ENCODE data around the gene SIAH3. TPM values are rescaled to one million over a fixed set of nuclear protein-coding genes. Genes with fewer than 3 reads are reported as not detected.

SIAH3 gene
- total RNA-seq, 1 experiment from 2014 or later = not detected

- no CpG with 5 or more reads among the region's 2 CpGs for WGBS (ENCODE audit: extremely low coverage, insufficient read length, low lambda C conversion rate)
- no peak overlapping the region for H2BK15ac ChIP-seq (ENCODE audit: low read depth, low read length)
- H2AK5ac ChIP-seq (ENCODE audit: insufficient read length, low read length) = no peak overlapping the region
Observed at GRCh38 chr13:45865414-45865813, 13.9 kb upstream of the SIAH3 start.

More at GRCh38 chr13:45865414-45865813, 13.9 kb upstream of the SIAH3 start:
- H4K91ac ChIP-seq (ENCODE audit: insufficient read length, low read depth, low read length) = no peak overlapping the region
- H3K23me2 ChIP-seq (ENCODE audit: insufficient read length, low read depth, low read length, poor library complexity, severe bottlenecking) = no peaks in the 10 kb centered on the region
- H3K56ac ChIP-seq (ENCODE audit: insufficient read length, low read depth, low read length) = no peak overlapping the region
- no peak overlapping the region for H2BK20ac ChIP-seq (ENCODE audit: low read depth, low read length, poor library complexity, severe bottlenecking)
- Mint-ChIP-seq H3K4me1 (peaks cover 5 to 9% of the 10 kb centered on the region in 2 experiments; a peak in 3 of 4 replicates), H3K9me3 (0 out of 5 replicates have a peak, but pooled peaks cover 0 to under 1% of the 10 kb centered on the region in 2 experiments), H3K27ac (0 out of 7 replicates have a peak overlapping the region, but pooled peaks of 1 of the 3 experiments have one; percentile 25), H3K36me3 (ENCODE audit: insufficient read depth in 1 of 3, low read depth in 3 of 3) (no peaks in the 10 kb centered on the region; a peak in 1 of 7 replicates), H3K4me3 (no peak overlapping the region), H3K27me3 (ENCODE audit: low read depth) (peaks cover 15% of the 10 kb centered on the region)
- no peaks in the 10 kb centered on the region for H3K79me2 ChIP-seq (ENCODE audit: insufficient read depth, low read length)
- H3K27me3 ChIP-seq (ENCODE audit: insufficient read depth, low read length) = no peaks in the 10 kb centered on the region
- H3T11ph ChIP-seq (ENCODE audit: low read length) = no peak overlapping the region
- H2BK12ac ChIP-seq (ENCODE audit: insufficient read length, low read depth, low read length) = no peak overlapping the region
- H4K5ac ChIP-seq (ENCODE audit: insufficient read length, low read depth, low read length) = no peak overlapping the region
- H3K9me3 ChIP-seq (ENCODE audit: control insufficient read depth, low read depth, low read length) = no peaks in the 10 kb centered on the region
- H3K79me1 ChIP-seq (ENCODE audit: insufficient read depth, low read depth, low read length, poor library complexity, severe bottlenecking) = no peaks in the 10 kb centered on the region
- H4K20me1 ChIP-seq (ENCODE audit: control insufficient read depth, insufficient read depth, insufficient read length) = no peaks in the 10 kb centered on the region
- no peak overlapping the region for H2BK120ac ChIP-seq (ENCODE audit: low read depth, low read length, poor library complexity, severe bottlenecking)
- DNase-seq = no peak
- H3K14ac ChIP-seq (ENCODE audit: insufficient read depth, low read length) = no peak overlapping the region
- no peak overlapping the region for H2AFZ ChIP-seq (ENCODE audit: low read length)
- no peaks in the 10 kb centered on the region for H3K4me1 ChIP-seq (ENCODE audit: insufficient read depth, low read length)
- H3K4me2 ChIP-seq (ENCODE audit: insufficient read depth, insufficient read length, low read length) = no peak overlapping the region
- no peak overlapping the region for H2BK5ac ChIP-seq (ENCODE audit: insufficient read length, low read length)
- no peak overlapping the region for H3K9ac ChIP-seq (ENCODE audit: extremely low read depth, insufficient read length, low read length)
- H3K23ac ChIP-seq (ENCODE audit: insufficient read length, low read depth, low read length) = no peak overlapping the region
- no peak for TF ChIP-seq CTCF (conservative IDR thresholded peaks at IDR 0.05)
- no peak overlapping the region for H3K18ac ChIP-seq (ENCODE audit: insufficient read length, low read depth, low read length)
- H3K4ac ChIP-seq (ENCODE audit: low read depth, low read length) = no peak overlapping the region
- no peak overlapping the region for H4K8ac ChIP-seq (replicated peaks; ENCODE audit: insufficient read length, low read depth, low read length)
- no peak overlapping the region for H3K27ac ChIP-seq (ENCODE audit: insufficient read length, low read depth, low read length)
